RKO (cell line): Measurements from ENCODE around the gene GAPDHS.
A peak's percentile ranks its signal among the peaks of the same experiment; 100 is the strongest.

Experiments
- DNase-seq: peaks from one replicate; pipeline ENCODE4 v3.0.0-alpha.2; 2016; ENCODE audit warnings: low spot score

Gene GAPDHS

DNA sequence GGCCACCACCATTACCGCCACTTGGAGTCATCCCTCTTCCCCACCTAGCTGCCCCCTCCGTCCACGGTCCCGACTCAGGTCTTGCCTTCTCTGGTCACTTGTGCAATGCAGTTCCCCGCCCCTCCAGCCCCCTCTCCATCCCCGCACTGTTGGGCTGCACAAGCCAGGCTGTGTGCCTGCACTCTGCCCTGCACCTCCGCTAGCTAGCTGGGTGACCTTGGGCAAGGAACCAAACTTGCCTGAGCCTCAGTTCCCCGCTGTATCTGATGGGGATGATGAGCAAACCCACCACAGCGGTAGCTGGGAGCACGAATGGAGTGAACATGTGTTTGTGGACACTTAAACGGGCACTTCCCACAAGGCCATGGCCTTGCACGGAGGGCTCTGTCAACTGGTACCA, 6.6 kb downstream of the GAPDHS start:
- no peak for DNase-seq

DNA sequence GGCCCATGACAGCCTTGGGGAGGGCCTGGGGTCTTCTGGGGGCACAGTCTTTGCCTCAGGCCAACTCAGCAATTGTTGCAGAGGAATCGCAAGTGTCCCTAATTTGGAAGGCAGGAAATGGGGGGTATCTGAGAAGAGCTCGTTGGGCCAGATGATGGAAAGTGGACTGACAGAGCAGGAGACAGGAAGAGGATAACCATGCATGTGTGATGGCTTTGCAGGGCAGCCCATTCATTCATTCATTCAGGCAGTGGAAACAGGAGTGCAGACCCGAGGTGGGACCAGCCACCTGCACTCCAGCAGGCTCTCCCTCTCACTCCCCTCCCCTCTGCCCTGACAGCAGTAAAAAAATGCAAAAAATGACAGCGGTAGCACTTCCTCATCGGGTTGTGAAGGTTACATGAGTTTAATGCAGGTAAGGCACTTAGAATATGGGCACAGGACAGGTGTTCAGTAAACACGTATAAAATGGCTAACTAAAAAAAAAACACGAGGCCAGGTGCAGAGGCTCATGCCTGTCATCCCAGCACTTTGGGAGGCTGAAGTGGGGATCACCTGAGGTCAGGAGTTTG, 7.2 kb downstream of the GAPDHS start:
- no peak for DNase-seq

DNA sequence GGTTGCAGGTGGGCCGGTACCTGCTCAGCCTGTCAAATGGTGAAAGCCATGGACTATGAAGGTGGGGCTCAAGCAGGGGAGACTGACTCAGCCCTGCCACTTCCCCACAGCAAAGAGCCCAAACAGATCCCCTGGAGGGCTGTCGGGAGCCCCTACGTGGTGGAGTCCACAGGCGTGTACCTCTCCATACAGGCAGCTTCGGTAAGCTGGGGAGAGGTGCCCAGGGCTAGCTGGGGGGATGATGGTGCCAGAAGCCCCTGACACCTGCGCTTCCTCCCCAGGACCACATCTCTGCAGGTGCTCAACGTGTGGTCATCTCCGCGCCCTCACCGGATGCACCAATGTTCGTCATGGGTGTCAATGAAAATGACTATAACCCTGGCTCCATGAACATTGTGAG, 9.0 kb downstream of the GAPDHS start:
- DNase-seq = no peak

DNA sequence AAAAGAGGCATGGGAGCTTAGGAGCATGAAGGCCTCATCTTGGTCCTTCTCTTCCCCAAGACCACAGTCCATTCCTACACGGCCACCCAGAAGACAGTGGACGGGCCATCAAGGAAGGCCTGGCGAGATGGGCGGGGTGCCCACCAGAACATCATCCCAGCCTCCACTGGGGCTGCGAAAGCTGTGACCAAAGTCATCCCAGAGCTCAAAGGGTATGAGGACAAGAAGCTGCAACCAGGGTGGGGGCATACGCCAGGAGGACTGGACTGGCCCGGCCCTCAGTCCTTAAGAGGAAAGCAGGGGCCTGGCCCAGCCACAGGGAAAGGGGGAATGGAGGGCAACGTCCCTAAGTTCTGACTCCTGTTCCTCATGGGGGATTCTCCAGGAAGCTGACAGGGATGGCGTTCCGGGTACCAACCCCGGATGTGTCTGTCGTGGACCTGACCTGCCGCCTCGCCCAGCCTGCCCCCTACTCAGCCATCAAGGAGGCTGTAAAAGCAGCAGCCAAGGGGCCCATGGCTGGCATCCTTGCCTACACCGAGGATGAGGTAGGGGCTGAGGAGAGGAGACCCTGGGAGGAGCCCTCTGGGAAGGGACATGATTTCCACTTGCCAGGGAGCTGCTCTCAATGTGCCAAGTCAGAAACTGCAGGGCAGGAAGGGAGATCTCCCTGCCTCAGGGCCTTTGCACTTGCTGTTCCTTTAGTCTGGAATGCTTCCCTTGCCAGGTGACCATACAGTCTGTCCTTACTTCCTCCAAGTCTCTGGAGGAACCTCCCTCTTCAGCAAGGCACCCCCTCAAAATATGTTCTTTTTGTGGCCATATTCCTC, 10.2 kb downstream of the GAPDHS start:
- no peak for DNase-seq

DNA sequence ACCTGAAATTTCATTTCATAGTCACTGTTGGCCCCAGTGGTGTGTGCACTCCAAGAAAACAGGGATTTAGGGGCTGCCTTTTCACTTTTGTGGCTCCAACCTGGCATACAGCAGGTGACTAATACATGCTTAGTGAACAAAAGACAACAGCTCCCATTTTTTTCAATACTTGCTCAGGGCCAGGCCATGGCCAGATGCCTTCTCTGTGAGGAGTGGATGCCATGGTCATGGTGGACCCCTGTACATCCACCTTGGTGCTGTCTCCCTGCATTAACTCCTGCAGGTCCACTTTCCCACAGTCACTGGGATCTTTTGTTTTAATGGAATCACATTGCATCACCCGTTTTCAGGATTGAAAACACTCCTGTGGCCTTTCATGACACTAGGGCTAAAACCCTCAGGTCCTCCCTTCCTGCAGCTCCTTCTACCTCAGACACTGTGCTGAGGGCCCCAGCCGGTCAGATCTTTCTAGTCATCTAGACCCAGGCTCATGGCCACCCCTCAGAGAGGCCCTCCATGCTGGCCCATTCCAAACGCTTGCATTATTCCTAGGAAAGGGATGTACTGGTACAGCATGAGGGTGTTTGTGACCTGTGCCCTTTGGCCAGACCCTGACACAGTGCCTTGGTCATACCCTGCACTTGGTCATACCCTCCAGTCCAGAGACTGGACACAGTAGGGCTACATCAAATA, 11.0 kb downstream of the GAPDHS start:
- peak; percentile 38 for DNase-seq

DNA sequence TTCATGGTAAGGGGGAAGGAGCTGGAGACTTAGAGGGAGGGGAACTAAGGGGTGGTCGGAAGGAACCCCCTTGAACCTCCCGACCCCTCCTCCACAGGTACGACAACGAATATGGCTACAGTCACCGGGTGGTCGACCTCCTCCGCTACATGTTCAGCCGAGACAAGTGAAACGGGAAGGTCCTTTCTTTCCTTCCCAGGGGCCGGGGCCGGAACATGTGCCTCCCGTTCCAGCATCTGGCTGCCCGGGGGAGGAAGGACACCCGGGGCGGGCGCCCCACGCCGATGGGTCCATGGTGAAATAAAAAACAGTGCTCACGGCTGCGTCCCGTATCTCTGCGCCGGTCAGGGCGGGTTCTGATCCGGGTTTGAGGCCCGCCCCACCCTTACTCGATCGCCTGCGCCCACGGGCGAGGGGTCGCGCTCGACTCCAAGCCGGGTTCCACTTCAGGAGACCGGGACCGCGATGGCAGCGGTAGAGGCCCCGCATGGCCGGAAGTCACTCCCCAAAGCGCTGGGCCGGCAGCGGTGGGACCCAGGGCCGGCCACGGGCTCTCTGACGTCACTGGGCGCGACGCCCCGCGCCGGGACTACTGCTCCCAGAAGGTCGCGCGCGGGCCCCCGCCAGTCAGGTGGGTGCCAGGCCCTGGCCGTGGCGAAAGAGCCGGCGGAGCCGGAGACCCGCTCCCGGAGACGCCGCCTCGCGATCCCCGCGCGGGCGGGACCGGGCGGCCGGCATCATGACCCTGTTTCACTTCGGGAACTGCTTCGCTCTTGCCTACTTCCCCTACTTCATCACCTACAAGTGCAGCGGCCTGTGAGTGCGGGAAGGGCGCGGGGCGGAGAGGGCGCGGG, 12.0 kb downstream of the GAPDHS start, which contains the start of gene TMEM147:
TMEM147 (plus strand) TSS at position 626 of the 854 bp plus-strand sequence; CDS start at position 740, 114 bp downstream.
- DNase-seq = peak; percentile 92

DNA sequence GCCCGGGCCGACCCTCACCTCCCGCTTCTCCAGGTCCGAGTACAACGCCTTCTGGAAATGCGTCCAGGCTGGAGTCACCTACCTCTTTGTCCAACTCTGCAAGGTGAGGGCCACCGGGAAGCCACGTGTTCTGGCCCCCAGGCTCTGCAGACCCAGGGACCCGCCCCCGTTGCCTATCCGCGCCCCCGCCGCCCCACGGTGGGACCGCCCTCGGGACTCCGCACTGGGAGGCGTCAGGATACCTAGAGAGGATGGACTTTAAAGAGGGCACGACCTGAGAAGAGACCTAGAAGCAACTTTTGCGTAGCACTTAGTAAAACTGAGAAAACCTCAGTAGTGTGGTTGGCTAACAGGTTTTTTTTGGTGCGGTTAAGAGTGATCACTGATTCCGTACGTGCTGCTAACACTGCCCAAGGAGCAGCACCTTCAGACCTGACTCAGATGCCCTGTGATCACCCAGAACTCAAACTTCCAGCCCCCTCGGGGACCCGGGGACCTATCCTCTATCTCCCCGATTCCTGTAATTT, 12.7 kb downstream of the GAPDHS start:
- peak; percentile 37 for DNase-seq

DNA sequence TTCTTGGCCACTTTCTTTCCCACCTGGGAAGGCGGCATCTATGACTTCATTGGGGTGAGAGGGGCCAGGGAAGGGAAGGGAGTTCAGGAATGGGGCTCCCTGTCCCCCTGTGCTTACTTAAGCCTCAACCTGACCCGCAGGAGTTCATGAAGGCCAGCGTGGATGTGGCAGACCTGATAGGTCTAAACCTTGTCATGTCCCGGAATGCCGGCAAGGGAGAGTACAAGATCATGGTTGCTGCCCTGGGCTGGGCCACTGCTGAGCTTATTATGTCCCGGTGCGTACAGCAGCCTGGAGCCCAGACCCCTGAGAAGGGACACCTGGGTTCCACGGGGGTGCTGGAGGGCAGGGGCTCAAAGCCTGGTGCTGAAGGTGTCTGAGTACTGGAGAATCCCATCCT, 13.3 kb downstream of the GAPDHS start:
- no peak for DNase-seq

DNA sequence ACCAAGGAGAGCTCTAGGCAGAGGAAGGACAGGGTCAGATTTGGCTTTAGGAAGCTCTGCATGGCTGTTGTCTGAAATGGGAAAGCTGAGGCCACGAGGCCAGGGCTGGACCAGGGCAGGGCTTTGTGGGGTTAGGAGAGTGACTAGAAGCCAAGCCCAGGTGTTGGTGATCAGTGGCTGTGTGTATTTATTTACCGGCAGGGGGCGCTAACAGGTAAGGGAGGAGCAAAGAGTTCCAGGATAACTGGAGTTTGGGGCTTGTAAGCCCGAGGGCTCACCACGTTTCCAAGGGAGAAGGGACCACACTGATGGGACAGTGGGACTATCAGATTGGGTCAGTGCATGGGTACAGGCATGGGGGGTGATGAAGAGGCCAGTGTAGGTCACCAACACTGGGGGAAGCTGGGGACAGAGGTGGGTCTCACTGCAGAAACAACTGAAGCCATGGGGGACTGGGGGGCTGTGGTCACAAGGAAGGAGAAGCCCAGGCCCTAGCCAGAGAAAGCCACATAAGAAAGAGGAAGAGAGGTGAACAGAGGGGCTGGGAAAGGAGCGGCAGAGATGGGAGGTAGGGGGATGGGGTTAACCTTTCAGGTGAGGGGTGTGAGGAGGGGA, 16.0 kb downstream of the GAPDHS start:
- peak; percentile 65 for DNase-seq

DNA sequence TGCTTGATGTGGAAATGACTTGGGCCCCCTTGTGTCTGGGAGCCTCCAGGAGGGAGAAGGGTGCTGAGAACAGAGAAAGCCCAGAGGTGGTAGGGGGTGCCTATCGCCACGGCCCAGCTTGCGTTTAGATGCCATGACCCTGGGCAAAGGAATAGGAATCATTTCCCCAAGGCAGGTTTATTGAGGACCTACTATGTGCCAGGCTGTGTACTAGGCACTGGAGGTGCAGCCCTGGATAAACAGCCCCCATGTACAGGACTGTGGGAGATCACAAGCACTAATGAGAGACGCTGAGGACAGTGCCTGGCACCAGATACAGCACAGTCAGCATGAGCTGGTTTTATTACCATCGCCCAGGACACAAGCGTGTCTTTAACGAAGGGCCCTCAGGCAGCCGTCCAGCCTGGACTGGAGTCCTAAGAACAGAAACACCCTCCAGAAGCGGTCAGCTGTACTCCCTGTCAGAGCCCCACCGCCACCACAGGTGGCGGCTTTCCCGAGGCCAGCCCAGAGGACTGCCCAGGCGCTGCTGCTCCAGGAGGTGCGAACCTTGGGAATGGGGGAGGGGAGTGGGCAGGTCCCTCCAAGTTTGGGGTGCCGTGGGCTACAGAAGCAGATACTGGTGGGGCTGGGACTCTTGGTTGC, 16.7 kb downstream of the GAPDHS start:
- DNase-seq = no peak

DNA sequence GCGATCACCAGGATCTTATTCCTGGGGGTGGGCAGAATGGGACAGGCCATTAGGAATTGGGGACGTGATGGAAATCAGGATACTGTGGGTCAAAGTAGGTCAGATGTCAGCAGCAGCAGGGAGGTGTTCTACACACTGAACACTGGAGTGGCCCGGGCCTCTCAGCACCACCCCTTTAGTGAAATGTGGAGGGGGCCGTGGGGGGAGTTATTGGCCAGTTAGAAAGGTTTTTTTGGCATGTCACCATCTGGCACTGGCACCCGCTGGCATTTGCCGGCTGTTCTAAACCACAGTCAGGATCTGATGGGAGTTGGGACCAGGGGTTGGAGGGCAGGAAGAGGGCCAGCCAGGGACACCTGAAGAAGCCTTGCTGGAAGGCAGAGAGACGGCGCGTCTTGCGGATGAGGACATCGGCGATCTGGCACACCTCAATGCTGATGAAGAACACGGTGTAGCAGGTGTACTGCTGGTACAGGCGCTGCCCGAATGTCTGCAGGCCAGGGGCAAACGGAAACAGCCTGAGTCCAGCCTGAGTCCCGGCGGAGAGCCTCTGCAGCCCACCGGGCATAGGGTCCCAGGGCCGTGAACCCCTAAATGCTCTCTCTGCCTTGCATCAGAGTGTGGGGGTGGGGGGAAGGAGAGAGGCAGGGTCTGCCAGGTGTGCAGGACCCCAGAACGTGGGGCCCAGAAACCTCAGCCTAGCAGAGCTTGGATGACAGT, 18.0 kb downstream of the GAPDHS start:
- DNase-seq = no peak

DNA sequence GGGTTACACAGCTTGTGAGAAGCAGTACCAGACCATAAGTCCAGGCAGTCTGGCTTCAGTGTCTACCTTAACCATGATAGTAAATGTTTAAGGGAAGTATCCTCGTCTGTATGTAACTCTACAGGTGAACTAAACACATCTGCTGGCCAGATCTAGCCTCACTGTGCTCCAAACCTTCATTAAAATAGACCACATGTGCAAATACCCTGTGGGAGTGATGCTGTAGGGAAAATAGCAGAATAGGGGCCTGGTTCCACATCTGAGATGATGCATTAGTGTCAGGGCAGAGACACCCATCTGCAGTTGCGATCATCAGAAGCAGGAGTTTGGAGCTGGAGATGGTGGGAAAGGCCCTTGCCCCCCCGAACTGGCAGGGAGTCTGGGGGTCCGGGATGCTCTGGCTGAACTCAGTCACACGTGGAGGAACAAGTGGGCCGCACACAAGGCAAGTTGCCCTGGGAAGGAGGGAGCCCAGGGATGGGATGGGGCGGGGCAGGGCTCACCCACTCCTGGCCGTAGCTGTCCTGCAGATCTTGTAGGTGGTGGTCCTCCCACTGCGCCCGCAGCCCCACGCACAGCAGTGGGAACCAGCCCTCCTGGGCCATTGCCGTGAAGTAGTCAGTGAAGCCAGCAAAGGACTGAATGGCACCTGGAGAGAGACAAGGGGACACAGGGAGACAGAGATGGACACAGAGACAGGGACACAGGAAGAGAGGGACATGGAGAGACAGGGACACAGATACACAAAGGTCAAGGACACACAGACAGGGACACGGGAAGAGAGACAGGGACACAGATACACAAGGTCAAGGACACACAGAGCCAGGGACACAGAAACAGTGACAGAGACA, 19.5 kb downstream of the GAPDHS start:
- no peak for DNase-seq

DNA sequence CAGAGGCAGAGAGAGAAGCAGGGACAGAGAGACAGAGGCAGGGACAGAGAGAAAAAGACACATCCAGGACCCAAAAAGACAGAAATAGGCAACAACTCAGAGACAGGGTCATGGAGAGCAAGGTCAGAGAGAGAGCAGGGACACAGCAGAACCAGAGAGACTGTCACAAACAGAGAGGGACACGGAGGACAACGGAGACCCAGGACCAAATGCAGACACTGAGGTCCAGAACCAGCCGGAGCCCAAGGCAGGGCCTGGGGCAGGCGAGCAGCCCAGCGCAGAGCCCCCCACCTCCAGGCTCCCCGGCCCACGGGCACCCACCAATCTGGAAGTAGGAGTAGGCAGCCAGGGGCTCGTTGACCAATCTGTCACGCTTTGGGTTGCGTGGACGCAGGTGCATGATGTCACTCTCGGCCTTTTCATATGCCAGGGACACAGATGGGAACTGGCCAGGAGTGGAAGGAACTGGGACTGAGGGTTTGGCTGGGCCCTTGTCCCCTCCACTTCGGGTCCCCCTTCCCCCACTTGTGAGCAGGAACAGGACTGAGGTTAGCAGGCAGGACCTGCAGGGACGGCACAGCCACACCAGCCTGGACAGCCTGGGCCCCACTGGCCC, 20.2 kb downstream of the GAPDHS start:
- DNase-seq = no peak

DNA sequence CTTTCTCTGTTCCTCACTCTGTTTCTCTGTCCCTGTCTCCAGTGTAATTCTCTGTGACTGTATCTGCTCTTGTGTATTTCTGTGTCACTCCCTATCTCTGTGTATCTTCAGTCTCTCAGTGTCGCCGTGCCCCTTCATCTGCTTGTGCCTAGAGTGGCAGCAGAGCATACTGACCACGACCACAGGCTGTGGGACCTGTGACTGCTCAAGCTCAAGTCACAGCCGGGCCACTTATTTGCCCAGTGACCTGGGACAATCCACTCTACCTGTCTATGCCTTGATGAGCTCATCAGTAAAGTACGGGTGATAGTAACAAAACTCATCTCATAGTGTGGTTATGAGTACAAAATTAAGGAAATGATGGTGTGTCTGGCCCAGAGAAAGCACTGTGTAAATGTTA, 20.8 kb downstream of the GAPDHS start:
- no peak for DNase-seq

DNA sequence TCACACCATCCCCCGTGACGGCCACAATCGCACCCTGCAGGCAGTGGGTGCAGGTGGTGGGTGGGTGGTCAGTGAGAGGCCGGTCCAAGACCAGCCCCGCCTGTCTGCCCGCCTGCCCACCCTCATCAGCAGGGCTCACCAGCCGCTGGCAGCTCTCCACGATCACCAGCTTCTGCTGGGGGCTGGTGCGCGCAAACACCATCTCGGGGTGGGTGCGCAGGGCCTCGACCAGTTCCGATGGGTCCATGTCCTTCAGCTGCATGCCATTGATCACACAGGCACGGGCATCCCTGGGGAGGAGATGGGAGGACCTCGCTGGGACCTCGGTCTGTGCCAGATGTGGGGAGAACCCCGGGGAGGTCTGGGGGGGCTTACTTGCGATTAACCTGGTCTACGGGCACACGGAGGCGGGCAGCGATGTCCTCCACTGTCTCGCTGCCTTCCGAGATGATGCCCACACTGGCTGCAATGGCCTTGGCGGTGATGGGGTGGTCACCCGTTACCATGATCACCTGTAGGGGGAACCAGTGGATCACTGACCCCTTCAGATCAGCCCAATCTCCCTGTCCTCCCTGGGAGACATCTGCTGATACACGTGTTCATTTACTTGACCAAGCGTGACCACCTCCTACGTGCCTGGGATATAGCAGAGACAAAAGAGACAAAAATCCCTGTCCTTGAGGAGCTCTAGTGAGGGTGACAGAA, 22.2 kb downstream of the GAPDHS start:
- DNase-seq = peak; percentile 45

DNA sequence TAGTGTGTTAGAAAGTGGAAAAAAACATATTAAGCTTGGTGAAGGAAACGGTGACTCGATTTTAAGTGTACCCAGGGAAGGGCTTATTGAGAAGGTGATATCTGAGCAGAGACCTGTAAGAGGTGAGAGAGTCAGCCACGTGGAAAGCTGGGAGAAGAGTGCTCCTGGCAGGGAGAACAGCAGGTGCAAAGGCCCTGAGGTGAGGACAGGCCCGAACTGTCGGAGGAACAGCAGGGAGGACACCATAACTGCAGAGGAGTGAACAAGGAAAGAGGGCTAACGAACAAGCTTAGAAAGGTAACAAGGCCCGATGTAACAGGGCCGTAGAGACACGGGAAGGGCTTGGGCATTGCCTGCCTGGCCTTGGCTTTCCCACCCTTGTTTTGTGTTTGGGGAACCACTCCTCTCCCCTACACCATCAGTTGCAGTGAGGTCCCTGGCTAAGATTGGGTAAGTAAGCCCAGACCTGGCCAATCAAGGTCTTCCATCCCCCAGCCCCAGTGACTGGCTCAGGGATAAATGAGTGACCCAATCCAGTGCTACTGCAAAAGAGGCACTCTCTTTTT, 22.9 kb downstream of the GAPDHS start:
- no peak for DNase-seq

DNA sequence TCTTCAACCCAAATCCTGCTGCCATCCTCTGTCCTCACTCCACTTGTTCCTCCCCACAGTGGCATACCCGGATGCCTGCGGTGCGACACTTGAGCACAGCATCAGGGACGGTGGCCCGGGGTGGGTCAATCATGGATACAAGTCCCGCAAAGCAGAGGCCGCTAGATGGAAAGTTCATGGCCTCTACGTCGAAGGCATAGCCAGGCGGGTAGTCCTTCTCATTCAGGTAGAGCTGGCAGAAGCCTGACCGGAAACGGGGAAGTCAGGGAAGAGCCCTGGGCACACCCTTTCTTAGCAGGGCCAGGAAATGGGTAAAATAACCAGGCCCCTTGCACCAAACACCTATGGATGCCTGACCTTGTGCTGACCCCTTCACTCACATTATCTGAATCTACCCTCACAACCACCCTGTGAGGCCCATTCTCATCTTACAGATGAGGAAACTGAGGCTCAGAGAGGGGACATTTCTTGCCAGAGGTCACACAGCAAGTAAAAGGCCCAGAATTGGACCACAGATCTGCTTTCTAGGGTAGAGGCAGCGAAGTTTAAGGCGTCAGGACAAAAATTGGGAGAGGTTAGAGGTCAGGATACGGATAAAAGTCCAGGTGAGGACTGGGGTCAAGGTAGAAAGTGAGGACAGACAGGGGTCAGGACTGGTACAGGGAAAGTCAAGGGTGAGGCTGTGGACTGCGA, 23.7 kb downstream of the GAPDHS start:
- no peak for DNase-seq
